Measurements from ENCODE around the gene BEND5. TPM values are rescaled to one million over a fixed set of nuclear protein-coding genes. Genes with fewer than 3 reads are reported as not detected.

BEND5 gene, protein sequence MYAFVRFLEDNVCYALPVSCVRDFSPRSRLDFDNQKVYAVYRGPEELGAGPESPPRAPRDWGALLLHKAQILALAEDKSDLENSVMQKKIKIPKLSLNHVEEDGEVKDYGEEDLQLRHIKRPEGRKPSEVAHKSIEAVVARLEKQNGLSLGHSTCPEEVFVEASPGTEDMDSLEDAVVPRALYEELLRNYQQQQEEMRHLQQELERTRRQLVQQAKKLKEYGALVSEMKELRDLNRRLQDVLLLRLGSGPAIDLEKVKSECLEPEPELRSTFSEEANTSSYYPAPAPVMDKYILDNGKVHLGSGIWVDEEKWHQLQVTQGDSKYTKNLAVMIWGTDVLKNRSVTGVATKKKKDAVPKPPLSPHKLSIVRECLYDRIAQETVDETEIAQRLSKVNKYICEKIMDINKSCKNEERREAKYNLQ
- 1 to 10 TPM in 2 of 4 donors, under 1 TPM in 1, not detected in 1; 0.47 to 1.5 (median 1.0) TPM for total RNA-seq

DNA sequence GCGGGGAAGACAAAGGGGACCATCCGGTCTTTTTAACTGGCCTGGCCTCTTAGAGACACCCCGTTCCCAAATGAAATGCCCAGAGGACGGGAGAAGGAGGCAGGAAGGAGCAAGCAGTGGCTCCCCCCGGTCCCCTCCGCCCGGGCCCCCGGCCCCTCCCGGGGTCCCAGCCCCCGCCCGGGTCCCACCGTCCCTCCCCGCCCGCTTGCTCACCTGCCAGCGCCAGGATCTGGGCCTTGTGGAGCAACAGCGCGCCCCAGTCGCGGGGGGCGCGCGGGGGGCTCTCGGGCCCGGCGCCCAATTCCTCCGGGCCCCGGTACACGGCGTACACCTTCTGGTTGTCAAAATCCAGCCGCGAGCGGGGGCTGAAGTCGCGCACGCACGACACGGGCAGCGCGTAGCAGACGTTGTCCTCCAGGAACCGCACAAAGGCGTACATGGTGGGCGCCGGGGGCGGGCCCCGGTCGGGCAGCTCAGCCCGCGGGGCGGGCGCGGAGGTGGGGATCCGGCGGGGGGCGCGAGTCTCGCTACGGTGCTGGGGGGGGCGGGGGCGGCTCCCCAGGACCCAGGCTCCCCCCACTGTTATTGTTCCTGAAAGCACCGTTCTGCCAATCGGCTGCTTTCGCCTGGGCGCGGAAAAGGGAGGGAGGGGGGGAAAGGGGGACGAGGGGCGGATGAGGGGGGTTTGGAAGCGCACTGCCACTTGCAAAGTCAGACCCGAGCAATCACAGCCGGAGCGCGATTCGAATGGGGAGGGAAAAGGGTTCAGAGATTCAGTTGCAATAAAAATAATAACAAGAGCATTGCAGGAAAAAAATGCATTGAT, at the start of gene BEND5:
Gene BEND5, minus strand, starts transcription at position 499 of the 826 bp plus-strand sequence. Its CDS starts 60 bp downstream, at position 439.
- TF ChIP-seq, protein P1, sequence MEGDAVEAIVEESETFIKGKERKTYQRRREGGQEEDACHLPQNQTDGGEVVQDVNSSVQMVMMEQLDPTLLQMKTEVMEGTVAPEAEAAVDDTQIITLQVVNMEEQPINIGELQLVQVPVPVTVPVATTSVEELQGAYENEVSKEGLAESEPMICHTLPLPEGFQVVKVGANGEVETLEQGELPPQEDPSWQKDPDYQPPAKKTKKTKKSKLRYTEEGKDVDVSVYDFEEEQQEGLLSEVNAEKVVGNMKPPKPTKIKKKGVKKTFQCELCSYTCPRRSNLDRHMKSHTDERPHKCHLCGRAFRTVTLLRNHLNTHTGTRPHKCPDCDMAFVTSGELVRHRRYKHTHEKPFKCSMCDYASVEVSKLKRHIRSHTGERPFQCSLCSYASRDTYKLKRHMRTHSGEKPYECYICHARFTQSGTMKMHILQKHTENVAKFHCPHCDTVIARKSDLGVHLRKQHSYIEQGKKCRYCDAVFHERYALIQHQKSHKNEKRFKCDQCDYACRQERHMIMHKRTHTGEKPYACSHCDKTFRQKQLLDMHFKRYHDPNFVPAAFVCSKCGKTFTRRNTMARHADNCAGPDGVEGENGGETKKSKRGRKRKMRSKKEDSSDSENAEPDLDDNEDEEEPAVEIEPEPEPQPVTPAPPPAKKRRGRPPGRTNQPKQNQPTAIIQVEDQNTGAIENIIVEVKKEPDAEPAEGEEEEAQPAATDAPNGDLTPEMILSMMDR (IDR thresholded peaks at IDR 0.05), result no peak
- ATAC-seq (ENCODE audit: low FRiP score) (peak; percentile 41), DNase-seq (ENCODE audit: low spot score) (no peak)

- TF ChIP-seq, protein P1 (IDR thresholded peaks at IDR 0.05), result no peak
- ATAC-seq (ENCODE audit: low FRiP score) (no peak), DNase-seq (ENCODE audit: low spot score) (no peak)
Observed at GRCh38 chr1:48823168-48823567, 46.5 kb upstream of the BEND5 start.

GRCh38 chr1:48820491-48820890, 43.8 kb upstream of the BEND5 start:
- DNase-seq (ENCODE audit: low spot score) (no peak), ATAC-seq (ENCODE audit: low FRiP score) (no peak)
- TF ChIP-seq, protein P1 (IDR thresholded peaks at IDR 0.05), result no peak

- DNase-seq (ENCODE audit: low spot score) (no peak), ATAC-seq (ENCODE audit: low FRiP score) (no peak)
- TF ChIP-seq, protein P1 (IDR thresholded peaks at IDR 0.05), result no peak
Observed at GRCh38 chr1:48817505-48818114, 40.9 kb upstream of the BEND5 start.

- no peak for ATAC-seq (ENCODE audit: low FRiP score)
- TF ChIP-seq, protein P1 (IDR thresholded peaks at IDR 0.05), result no peak
- DNase-seq (ENCODE audit: low spot score), result no peak
Observed at GRCh38 chr1:48810740-48811139, 34.0 kb upstream of the BEND5 start.

- TF ChIP-seq, protein P1 (IDR thresholded peaks at IDR 0.05), result no peak
- DNase-seq (ENCODE audit: low spot score) (no peak), ATAC-seq (ENCODE audit: low FRiP score) (no peak)
Observed at GRCh38 chr1:48808496-48808895, 31.8 kb upstream of the BEND5 start.
